D341Med (cell line): Measurements from ENCODE around the gene STARD3.
A peak's percentile ranks its signal among the peaks of the same experiment; 100 is the strongest.

Source experiments
- DNase-seq: peaks from one replicate; pipeline ENCODE4 v3.0.0; 2012; ENCODE audit warnings: low spot score

The STARD3 gene

GRCh38 chr17:39621523-39622379, 15.2 kb upstream of the STARD3 start:
- peak; percentile 88 for DNase-seq

- no peak for DNase-seq
Measured at GRCh38 chr17:39622380-39623006, 14.5 kb upstream of the STARD3 start.

- peak; percentile 92 for DNase-seq
Measured at GRCh38 chr17:39623356-39623950, 13.5 kb upstream of the STARD3 start.

- no peak for DNase-seq
Measured at GRCh38 chr17:39624313-39624712, 12.6 kb upstream of the STARD3 start.

- no peak for DNase-seq
Measured at GRCh38 chr17:39625198-39625785, 11.7 kb upstream of the STARD3 start.

GRCh38 chr17:39626171-39627046, 10.5 kb upstream of the STARD3 start, which contains the start of gene PPP1R1B:
PPP1R1B (plus strand) TSS chr17:39626952; CDS start chr17:39627393, 441 bp downstream.
- no peak for DNase-seq

- peak; percentile 69 for DNase-seq
Measured at GRCh38 chr17:39627047-39627711, 9.8 kb upstream of the STARD3 start.

GRCh38 chr17:39627712-39628516, 9.0 kb upstream of the STARD3 start:
- DNase-seq: no peak

GRCh38 chr17:39628655-39629493, 8.1 kb upstream of the STARD3 start:
- DNase-seq: no peak

GRCh38 chr17:39629494-39629880, 7.5 kb upstream of the STARD3 start:
- DNase-seq: no peak

- DNase-seq: no peak
Measured at GRCh38 chr17:39629898-39630297, 7.0 kb upstream of the STARD3 start.

- no peak for DNase-seq
Measured at GRCh38 chr17:39631403-39631802, 5.5 kb upstream of the STARD3 start.

GRCh38 chr17:39632153-39632941, 4.6 kb upstream of the STARD3 start:
- DNase-seq: no peak

GRCh38 chr17:39633570-39634183, 3.3 kb upstream of the STARD3 start:
- no peak for DNase-seq

GRCh38 chr17:39634384-39634871, 2.5 kb upstream of the STARD3 start:
- peak; percentile 77 for DNase-seq

- DNase-seq: no peak
Measured at GRCh38 chr17:39635614-39636176, 1.2 kb upstream of the STARD3 start.

- no peak for DNase-seq
Measured at GRCh38 chr17:39636587-39636926, 387 bp upstream of the STARD3 start.

GRCh38 chr17:39638317-39638716, 1.4 kb downstream of the STARD3 start:
- no peak for DNase-seq
